Measurements from ENCODE around the gene TSC22D2.
A peak's percentile ranks its signal among the peaks of the same experiment; 100 is the strongest.

TSC22D2 gene

GRCh38 chr3:150372722-150373121 is 35.4 kb upstream of the TSC22D2 start:
- H3K27me3 ChIP-seq (ENCODE audit: insufficient read depth, low read length) = no peaks in the 10 kb centered on the region
- H3K36me3 ChIP-seq (ENCODE audit: insufficient read depth, low read depth, low read length) = no peaks in the 10 kb centered on the region
- no peak overlapping the region for H3K4me3 ChIP-seq (ENCODE audit: low read length)
- H3K9me3 ChIP-seq (ENCODE audit: insufficient read depth, low read depth, low read length) = no peaks in the 10 kb centered on the region
- H3K9ac ChIP-seq (ENCODE audit: low read depth, low read length) = no peak overlapping the region
- H3K27ac ChIP-seq (ENCODE audit: low read length) = no peak overlapping the region
- peaks cover 21% of the 10 kb centered on the region; the same call in 1 of the 2 replicates for H3K4me1 ChIP-seq (ENCODE audit: insufficient read depth, low read length)

- no peaks in the 10 kb centered on the region for H3K36me3 ChIP-seq (ENCODE audit: insufficient read depth, low read depth, low read length)
- no peaks in the 10 kb centered on the region for H3K27me3 ChIP-seq (ENCODE audit: insufficient read depth, low read length)
- no peaks in the 10 kb centered on the region for H3K9me3 ChIP-seq (ENCODE audit: insufficient read depth, low read depth, low read length)
- H3K4me1 ChIP-seq (ENCODE audit: insufficient read depth, low read length) = peaks cover 21% of the 10 kb centered on the region; the same call in 1 of the 2 replicates
- H3K4me3 ChIP-seq (ENCODE audit: low read length) = no peak overlapping the region
- no peak overlapping the region for H3K27ac ChIP-seq (ENCODE audit: low read length)
- H3K9ac ChIP-seq (ENCODE audit: low read depth, low read length) = no peak overlapping the region
Measured at GRCh38 chr3:150373234-150373875, 34.7 kb upstream of the TSC22D2 start.

- peaks cover 21% of the 10 kb centered on the region; the same call in 1 of the 2 replicates for H3K4me1 ChIP-seq (ENCODE audit: insufficient read depth, low read length)
- no peak overlapping the region for H3K27ac ChIP-seq (ENCODE audit: low read length)
- no peaks in the 10 kb centered on the region for H3K9me3 ChIP-seq (ENCODE audit: insufficient read depth, low read depth, low read length)
- H3K4me3 ChIP-seq (ENCODE audit: low read length) = no peak overlapping the region
- H3K9ac ChIP-seq (ENCODE audit: low read depth, low read length) = no peak overlapping the region
- H3K27me3 ChIP-seq (ENCODE audit: insufficient read depth, low read length) = no peaks in the 10 kb centered on the region
- no peaks in the 10 kb centered on the region for H3K36me3 ChIP-seq (ENCODE audit: insufficient read depth, low read depth, low read length)
Measured at GRCh38 chr3:150374975-150375374, 33.1 kb upstream of the TSC22D2 start.

- no peak overlapping the region for H3K4me3 ChIP-seq (ENCODE audit: low read length)
- no peaks in the 10 kb centered on the region for H3K9me3 ChIP-seq (ENCODE audit: insufficient read depth, low read depth, low read length)
- no peak overlapping the region for H3K9ac ChIP-seq (ENCODE audit: low read depth, low read length)
Measured at GRCh38 chr3:150376001-150376848, 31.9 kb upstream of the TSC22D2 start.

GRCh38 chr3:150377601-150378300 is 30.3 kb upstream of the TSC22D2 start:
- H3K9me3 ChIP-seq (ENCODE audit: insufficient read depth, low read depth, low read length) = no peaks in the 10 kb centered on the region
- H3K27ac ChIP-seq (ENCODE audit: low read length) = no peak overlapping the region
- H3K4me3 ChIP-seq (ENCODE audit: low read length) = no peak overlapping the region
- H3K4me1 ChIP-seq (ENCODE audit: insufficient read depth, low read length) = peaks cover 3% of the 10 kb centered on the region; the same call in 1 of the 2 replicates
- no peak overlapping the region for H3K9ac ChIP-seq (ENCODE audit: low read depth, low read length)
- no peaks in the 10 kb centered on the region for H3K36me3 ChIP-seq (ENCODE audit: insufficient read depth, low read depth, low read length)
- H3K27me3 ChIP-seq (ENCODE audit: insufficient read depth, low read length) = no peaks in the 10 kb centered on the region

More at GRCh38 chr3:150376001-150376848, 31.9 kb upstream of the TSC22D2 start:
- H3K27ac ChIP-seq (ENCODE audit: low read length) = no peak overlapping the region
- no peaks in the 10 kb centered on the region for H3K27me3 ChIP-seq (ENCODE audit: insufficient read depth, low read length)
- H3K36me3 ChIP-seq (ENCODE audit: insufficient read depth, low read depth, low read length) = no peaks in the 10 kb centered on the region
- H3K4me1 ChIP-seq (ENCODE audit: insufficient read depth, low read length) = peaks cover 13% of the 10 kb centered on the region; the same call in 1 of the 2 replicates

DNA sequence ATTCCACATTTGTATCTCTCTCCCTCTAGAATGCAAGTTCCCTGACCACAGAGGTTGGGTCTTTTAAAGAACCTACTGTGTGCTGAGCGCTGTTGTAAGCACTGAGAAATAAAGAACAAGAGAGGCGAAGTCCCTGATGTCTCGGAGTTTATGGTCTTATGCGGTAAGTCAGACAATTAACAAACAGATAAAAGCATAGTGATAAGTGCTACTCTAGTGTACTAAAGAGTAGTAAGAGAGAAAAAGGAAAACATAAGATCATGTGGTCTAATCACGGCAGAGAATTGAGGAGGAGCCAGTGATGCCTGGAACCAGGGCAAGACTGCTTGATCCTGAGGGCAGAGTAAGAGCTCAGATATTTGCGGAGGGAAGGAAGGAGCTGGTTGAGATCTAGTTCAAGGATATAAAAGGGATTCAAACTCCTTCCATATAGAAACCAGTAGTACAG is 29.8 kb upstream of the TSC22D2 start:
- Histone ChIP-seq H3K4me3 (ENCODE audit: low read length) (no peak overlapping the region), H3K27ac (ENCODE audit: low read length) (no peak overlapping the region), H3K9ac (ENCODE audit: low read depth, low read length) (no peak overlapping the region), H3K9me3 (ENCODE audit: insufficient read depth, low read depth, low read length) (no peaks in the 10 kb centered on the region), H3K4me1 (ENCODE audit: insufficient read depth, low read length) (peaks cover 3% of the 10 kb centered on the region; the same call in 1 of the 2 replicates), H3K36me3 (ENCODE audit: insufficient read depth, low read depth, low read length) (no peaks in the 10 kb centered on the region), H3K27me3 (ENCODE audit: insufficient read depth, low read length) (no peaks in the 10 kb centered on the region)

DNA sequence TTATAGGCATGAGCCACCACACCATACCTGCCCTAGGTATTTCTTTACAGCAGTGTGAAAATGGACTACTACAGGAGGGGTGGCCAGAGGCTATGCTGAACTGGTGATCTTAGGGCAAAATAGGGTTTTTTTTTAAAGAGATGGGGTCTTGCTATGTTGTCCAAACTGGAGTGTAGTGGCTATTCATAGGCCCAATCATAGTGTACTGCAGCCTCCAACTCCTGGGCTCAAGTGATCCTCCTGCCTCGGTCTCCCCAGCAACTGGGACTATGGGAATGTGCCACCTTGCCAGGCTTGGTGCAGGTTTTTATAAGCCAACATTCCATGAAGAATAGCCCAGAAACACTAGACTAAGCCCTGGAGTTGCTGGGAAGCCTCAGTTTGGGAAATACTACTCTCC is 28.6 kb upstream of the TSC22D2 start:
- Histone ChIP-seq H3K27me3 (ENCODE audit: insufficient read depth, low read length) (no peaks in the 10 kb centered on the region), H3K9me3 (ENCODE audit: insufficient read depth, low read depth, low read length) (no peaks in the 10 kb centered on the region), H3K27ac (ENCODE audit: low read length) (no peak overlapping the region), H3K4me3 (ENCODE audit: low read length) (no peak overlapping the region), H3K9ac (ENCODE audit: low read depth, low read length) (no peak overlapping the region), H3K4me1 (ENCODE audit: insufficient read depth, low read length) (peaks cover 4% of the 10 kb centered on the region; the same call in 1 of the 2 replicates), H3K36me3 (ENCODE audit: insufficient read depth, low read depth, low read length) (no peaks in the 10 kb centered on the region)

- H3K36me3 ChIP-seq (ENCODE audit: insufficient read depth, low read depth, low read length) = no peaks in the 10 kb centered on the region
- no peak overlapping the region for H3K27ac ChIP-seq (ENCODE audit: low read length)
- peak overlapping the region; percentile 27; the same call in 1 of the 2 replicates for H3K4me3 ChIP-seq (ENCODE audit: low read length)
- H3K4me1 ChIP-seq (ENCODE audit: insufficient read depth, low read length) = peaks cover 8% of the 10 kb centered on the region; the same call in 1 of the 2 replicates
- H3K9me3 ChIP-seq (ENCODE audit: insufficient read depth, low read depth, low read length) = no peaks in the 10 kb centered on the region
- peak overlapping the region; percentile 28; the same call in 1 of the 2 replicates for H3K9ac ChIP-seq (ENCODE audit: low read depth, low read length)
- H3K27me3 ChIP-seq (ENCODE audit: insufficient read depth, low read length) = no peaks in the 10 kb centered on the region
Measured at GRCh38 chr3:150384296-150385212, 23.5 kb upstream of the TSC22D2 start.

DNA sequence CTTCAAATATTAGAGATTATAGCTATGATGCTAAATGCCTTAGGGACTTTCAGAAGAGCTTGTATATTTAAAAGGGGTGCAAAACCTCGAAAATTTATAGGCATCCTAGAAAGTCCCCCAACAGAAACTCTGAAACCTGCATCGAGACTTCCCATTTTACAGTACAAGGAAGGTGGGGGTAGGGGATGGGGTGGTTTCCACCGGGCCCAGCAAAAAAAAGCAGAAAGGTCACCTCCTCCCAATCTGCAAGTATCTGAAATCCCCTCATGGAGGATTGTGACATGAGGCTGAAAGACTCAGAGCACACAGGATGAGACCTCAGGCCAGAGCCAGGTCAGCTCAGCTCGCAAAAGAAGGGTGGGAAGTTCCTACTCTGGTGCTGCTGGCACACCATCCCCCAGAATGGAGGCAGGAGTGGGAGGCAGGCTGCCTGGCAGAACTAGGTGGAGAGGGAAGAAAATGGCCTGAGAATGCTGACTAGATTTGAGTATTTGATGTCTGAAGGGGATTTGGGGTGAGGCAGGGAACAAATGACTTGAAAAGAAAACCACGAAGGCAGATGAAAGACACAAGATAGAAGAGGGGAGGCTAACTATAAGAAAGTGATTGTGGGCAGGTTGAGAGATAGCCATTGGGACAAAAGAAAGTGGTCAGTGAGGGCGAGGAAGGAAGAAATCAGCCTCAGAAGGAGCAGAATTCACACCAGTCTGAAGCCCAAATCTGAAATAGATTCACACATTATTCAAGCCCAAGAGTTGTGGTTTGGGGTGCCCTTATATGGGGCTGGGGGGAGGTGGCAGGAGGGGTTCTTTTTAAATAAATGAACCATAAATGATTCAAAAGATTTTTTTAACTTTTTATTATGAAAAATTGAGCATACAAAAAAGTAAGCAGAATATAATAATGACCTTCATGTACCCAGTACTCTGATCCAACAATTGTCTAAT is 22.5 kb upstream of the TSC22D2 start:
- H3K4me3 ChIP-seq (ENCODE audit: low read length) = peak overlapping the region; percentile 27; the same call in 1 of the 2 replicates
- H3K27me3 ChIP-seq (ENCODE audit: insufficient read depth, low read length) = no peaks in the 10 kb centered on the region
- H3K9ac ChIP-seq (ENCODE audit: low read depth, low read length) = no peak overlapping the region
- peaks cover 7% of the 10 kb centered on the region; the same call in 1 of the 2 replicates for H3K4me1 ChIP-seq (ENCODE audit: insufficient read depth, low read length)
- H3K36me3 ChIP-seq (ENCODE audit: insufficient read depth, low read depth, low read length) = no peaks in the 10 kb centered on the region
- no peaks in the 10 kb centered on the region for H3K9me3 ChIP-seq (ENCODE audit: insufficient read depth, low read depth, low read length)
- H3K27ac ChIP-seq (ENCODE audit: low read length) = no peak overlapping the region

Data from iPS-20b (cell line).